OCI-LY7 (cell line): ENCODE results near the gene CTSL. TPM values are rescaled to one million over a fixed set of nuclear protein-coding genes. Genes with fewer than 3 reads are reported as not detected.

ENCODE experiments used
- BruUV-seq: library from RNA; stranded (reverse); fragments of 400-500 nt; replicated peaks from 2 replicates; lab custom pipeline; 2021; lab: Mats Ljungman, UMichigan
- CTCF ChIA-PET: fragments of 300-600 bp; sonication (Branson Sonifier 250); formaldehyde crosslinking; loops from one replicate; lab custom pipeline; 2022; ENCODE audit warnings: antibody characterized with exemption; ENCODE audit not compliant: unreplicated experiment; lab: Charles Lee
- POLR2A ChIA-PET: fragments of 300-600 bp; sonication (Branson Sonifier 250); formaldehyde crosslinking; loops from one replicate; lab custom pipeline; 2022; ENCODE audit warnings: antibody characterized with exemption; lab: Charles Lee
- DNase-seq: peaks from one replicate; pipeline ENCODE4 v3.0.0-alpha.2; 2015; ENCODE audit warnings: low spot score
- H2AFZ ChIP-seq: fragments of 200-600 bp; sonication (generic), shearing (Covaris generic); 2 replicates; pipeline ENCODE4 v1.6.1; 2014; ENCODE audit warnings: mild to moderate bottlenecking, antibody characterized with exemption, low read length, moderate library complexity
- H3K27ac ChIP-seq: fragments of 200-600 bp; sonication (generic); 2 replicates; pipeline ENCODE4 v1.5.1; 2014; ENCODE audit warnings: mixed run types, low read depth, mild to moderate bottlenecking, moderate library complexity, low read length, inconsistent platforms; ENCODE audit not compliant: poor library complexity, severe bottlenecking
- H3K36me3 ChIP-seq: fragments of 200-600 bp; sonication (generic); 2 replicates; pipeline ENCODE4 v1.6.1; 2014; ENCODE audit warnings: mild to moderate bottlenecking, antibody characterized with exemption, low read length, moderate library complexity, mixed read lengths; ENCODE audit not compliant: insufficient read depth
- H3K4me1 ChIP-seq: fragments of 200-600 bp; sonication (generic); 2 replicates; pipeline ENCODE4 v1.5.1; 2014; ENCODE audit warnings: mild to moderate bottlenecking, low read length; ENCODE audit not compliant: insufficient read depth, poor library complexity, severe bottlenecking
- H3K4me2 ChIP-seq: fragments of 200-600 bp; sonication (generic); 2 replicates; pipeline ENCODE4 v1.6.1; 2014; ENCODE audit warnings: mild to moderate bottlenecking, low read length
- H3K4me3 ChIP-seq: fragments of 200-600 bp; sonication (generic); 2 replicates; pipeline ENCODE4 v1.5.1; 2014; ENCODE audit warnings: mild to moderate bottlenecking, low read depth, low read length; ENCODE audit not compliant: poor library complexity, severe bottlenecking
- H3K79me2 ChIP-seq: fragments of 200-600 bp; sonication (generic); 2 replicates; pipeline ENCODE4 v1.6.1; 2016; ENCODE audit warnings: low read depth, mild to moderate bottlenecking, low read length, moderate library complexity, mixed read lengths; ENCODE audit not compliant: insufficient read depth
- H3K9me2 ChIP-seq: fragments of 200-600 bp; sonication (generic); 2 replicates; pipeline ENCODE4 v1.6.1; 2016; ENCODE audit warnings: mild to moderate bottlenecking, low read length, mixed read lengths; ENCODE audit not compliant: insufficient read depth
- H3K9me3 ChIP-seq: fragments of 200-600 bp; sonication (generic); 2 replicates; pipeline ENCODE4 v1.6.1; 2014; ENCODE audit warnings: mild to moderate bottlenecking, mixed run types, low read length, mixed read lengths
- H4K20me1 ChIP-seq: fragments of 200-600 bp; sonication (generic); 2 replicates; pipeline ENCODE4 v1.6.1; 2014; ENCODE audit warnings: mild to moderate bottlenecking, antibody characterized with exemption, low read length, moderate library complexity, mixed read lengths; ENCODE audit not compliant: insufficient read depth
- EZH2phosphoT487 ChIP-seq: fragments of 200-600 bp; sonication (generic); IDR thresholded peaks from 2 replicates; pipeline ENCODE4 v1.6.1; 2018; ENCODE audit warnings: low read depth, borderline replicate concordance, mild to moderate bottlenecking, mixed run types, antibody characterized with exemption, low read length, moderate library complexity, mixed read lengths
- intact Hi-C: fragments of 100-400 bp; cut with micrococcal nuclease; formaldehyde crosslinking; loops from one replicate; pipeline ENCODE4 v1.10.0; 2022; ENCODE audit not compliant: unreplicated experiment
- total RNA-seq, 2 experiments: library from RNA; depleted of rRNA in 1 of 2; stranded (reverse); fragments of >200 nt in 1 of 2; shearing (Covaris generic) in 1 of 2; gene quantifications; 2 replicates each; pipeline ENCODE4 v1.2.3, GENCODE V29; 2014 to 2022
- TF ChIP-seq, protein P1 (sequence below): fragments of 200-600 bp; sonication (generic); conservative IDR thresholded peaks from 2 replicates; pipeline ENCODE4 v1.5.1; 2014; ENCODE audit warnings: mild to moderate bottlenecking, antibody characterized with exemption, low read length, moderate library complexity, mixed read lengths

CTSL gene
- total RNA-seq, 2 experiments from 2014 or later = not detected

DNA sequence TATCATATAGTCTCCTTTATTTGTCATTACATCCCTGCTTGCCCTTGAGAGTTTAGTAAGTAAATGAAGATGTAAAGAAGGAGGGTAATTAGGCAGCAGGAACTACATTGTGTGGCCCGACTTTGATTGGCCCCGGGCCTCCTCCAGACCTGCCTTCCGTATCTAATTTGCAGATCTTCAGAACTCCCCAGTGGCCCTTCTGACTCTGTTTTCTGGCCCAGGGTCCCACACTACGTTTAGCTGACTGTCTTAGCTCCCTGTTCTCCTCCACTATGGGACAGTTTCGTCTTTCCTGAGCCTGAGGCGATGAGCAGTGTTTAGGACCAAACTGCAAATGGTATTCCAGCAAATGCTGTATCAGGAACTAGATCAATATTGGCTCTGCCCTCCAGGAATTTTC, 21.6 kb upstream of the CTSL start:
- ChIA-PET POLR2A (no interaction called here), CTCF (no interaction called here)
- H4K20me1 ChIP-seq = no peaks in the 10 kb centered on the region
- no peaks in the 10 kb centered on the region for H3K9me3 ChIP-seq
- no peak overlapping the region for H3K4me3 ChIP-seq
- BruUV-seq = no TSS peak
- no peaks in the 10 kb centered on the region for H3K36me3 ChIP-seq
- no peak for DNase-seq
- intact Hi-C loops = no loop called here
- no peaks in the 10 kb centered on the region for H3K79me2 ChIP-seq
- H3K4me2 ChIP-seq = no peak overlapping the region
- no peak overlapping the region for H3K27ac ChIP-seq
- no peaks in the 10 kb centered on the region for H3K4me1 ChIP-seq
- TF ChIP-seq, protein P1, sequence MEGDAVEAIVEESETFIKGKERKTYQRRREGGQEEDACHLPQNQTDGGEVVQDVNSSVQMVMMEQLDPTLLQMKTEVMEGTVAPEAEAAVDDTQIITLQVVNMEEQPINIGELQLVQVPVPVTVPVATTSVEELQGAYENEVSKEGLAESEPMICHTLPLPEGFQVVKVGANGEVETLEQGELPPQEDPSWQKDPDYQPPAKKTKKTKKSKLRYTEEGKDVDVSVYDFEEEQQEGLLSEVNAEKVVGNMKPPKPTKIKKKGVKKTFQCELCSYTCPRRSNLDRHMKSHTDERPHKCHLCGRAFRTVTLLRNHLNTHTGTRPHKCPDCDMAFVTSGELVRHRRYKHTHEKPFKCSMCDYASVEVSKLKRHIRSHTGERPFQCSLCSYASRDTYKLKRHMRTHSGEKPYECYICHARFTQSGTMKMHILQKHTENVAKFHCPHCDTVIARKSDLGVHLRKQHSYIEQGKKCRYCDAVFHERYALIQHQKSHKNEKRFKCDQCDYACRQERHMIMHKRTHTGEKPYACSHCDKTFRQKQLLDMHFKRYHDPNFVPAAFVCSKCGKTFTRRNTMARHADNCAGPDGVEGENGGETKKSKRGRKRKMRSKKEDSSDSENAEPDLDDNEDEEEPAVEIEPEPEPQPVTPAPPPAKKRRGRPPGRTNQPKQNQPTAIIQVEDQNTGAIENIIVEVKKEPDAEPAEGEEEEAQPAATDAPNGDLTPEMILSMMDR = no peak
- no peak for TF ChIP-seq EZH2phosphoT487
- no peak overlapping the region for H2AFZ ChIP-seq
- H3K9me2 ChIP-seq = no peaks in the 10 kb centered on the region

DNA sequence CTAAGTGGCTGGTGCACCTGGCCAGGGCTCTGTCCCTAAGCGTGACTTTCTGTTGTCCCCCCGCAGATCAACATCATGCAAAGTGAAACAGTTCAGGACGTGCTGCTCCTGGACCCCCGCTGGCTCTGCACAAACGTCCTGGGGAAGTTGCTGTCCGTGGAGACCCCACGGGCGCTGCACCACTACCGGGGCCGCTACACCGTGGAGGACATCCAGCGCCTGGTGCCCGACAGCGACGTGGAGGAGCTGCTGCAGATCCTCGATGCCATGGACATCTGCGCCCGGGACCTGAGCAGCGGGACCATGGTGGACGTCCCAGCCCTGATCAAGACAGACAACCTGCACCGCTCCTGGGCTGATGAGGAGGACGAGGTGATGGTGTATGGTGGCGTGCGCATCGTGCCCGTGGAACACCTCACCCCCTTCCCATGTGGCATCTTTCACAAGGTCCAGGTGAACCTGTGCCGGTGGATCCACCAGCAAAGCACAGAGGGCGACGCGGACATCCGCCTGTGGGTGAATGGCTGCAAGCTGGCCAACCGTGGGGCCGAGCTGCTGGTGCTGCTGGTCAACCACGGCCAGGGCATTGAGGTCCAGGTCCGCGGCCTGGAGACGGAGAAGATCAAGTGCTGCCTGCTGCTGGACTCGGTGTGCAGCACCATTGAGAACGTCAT, 19.7 kb upstream of the CTSL start:
- TF ChIP-seq, protein P1 = no peak
- no peak for TF ChIP-seq EZH2phosphoT487
- Histone ChIP-seq H2AFZ (no peak overlapping the region), H3K79me2 (no peaks in the 10 kb centered on the region), H3K4me3 (no peak overlapping the region), H4K20me1 (no peaks in the 10 kb centered on the region), H3K4me2 (no peak overlapping the region), H3K9me2 (no peaks in the 10 kb centered on the region), H3K27ac (no peak overlapping the region), H3K36me3 (no peaks in the 10 kb centered on the region), H3K9me3 (no peaks in the 10 kb centered on the region), H3K4me1 (no peaks in the 10 kb centered on the region)
- no TSS peak for BruUV-seq
- POLR2A ChIA-PET = no interaction called here
- intact Hi-C loops = no loop called here
- DNase-seq = no peak
- CTCF ChIA-PET = no interaction called here

DNA sequence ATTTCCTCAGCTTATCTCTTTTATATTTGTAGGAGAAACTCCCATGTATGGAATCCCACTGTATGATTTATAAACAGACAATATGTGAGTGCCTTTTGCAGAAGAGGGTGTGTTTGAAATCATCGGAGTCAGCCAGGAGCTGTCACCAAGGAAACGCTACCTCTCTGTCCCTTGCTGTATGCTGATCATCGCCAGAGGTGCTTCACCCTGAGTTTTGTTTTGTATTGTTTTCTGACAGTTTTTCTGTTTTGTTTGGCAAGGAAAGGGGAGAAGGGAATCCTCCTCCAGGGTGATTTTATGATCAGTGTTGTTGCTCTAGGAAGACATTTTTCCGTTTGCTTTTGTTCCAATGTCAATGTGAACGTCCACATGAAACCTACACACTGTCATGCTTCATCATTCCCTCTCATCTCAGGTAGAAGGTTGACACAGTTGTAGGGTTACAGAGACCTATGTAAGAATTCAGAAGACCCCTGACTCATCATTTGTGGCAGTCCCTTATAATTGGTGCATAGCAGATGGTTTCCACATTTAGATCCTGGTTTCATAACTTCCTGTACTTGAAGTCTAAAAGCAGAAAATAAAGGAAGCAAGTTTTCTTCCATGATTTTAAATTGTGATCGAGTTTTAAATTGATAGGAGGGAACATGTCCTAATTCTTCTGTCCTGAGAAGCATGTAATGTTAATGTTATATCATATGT, 18.0 kb upstream of the CTSL start:
- Histone ChIP-seq H3K27ac (no peak overlapping the region), H3K36me3 (no peaks in the 10 kb centered on the region), H3K4me2 (no peak overlapping the region), H3K4me3 (no peak overlapping the region), H3K4me1 (no peaks in the 10 kb centered on the region), H2AFZ (no peak overlapping the region), H3K79me2 (no peaks in the 10 kb centered on the region), H3K9me2 (no peaks in the 10 kb centered on the region), H3K9me3 (no peaks in the 10 kb centered on the region), H4K20me1 (no peaks in the 10 kb centered on the region)
- intact Hi-C loops = no loop called here
- ChIA-PET POLR2A (interaction anchor here (0.6 kb wide), 1 partner anchor 1672 kb away, joined by 5 read pairs; no protein-coding TSS in a partner anchor), CTCF (no interaction called here)
- BruUV-seq = no TSS peak
- TF ChIP-seq EZH2phosphoT487 = no peak
- TF ChIP-seq, protein P1 = no peak
- DNase-seq = no peak
